T-helper 1 cell (primary cell): Measurements from ENCODE around the gene CYRIA.

Source experiments
- DNase-seq, 5 donors: peaks; one replicate each; pipeline ENCODE4 v3.0.0-alpha.2; 2012 to 2020

The CYRIA gene

DNA sequence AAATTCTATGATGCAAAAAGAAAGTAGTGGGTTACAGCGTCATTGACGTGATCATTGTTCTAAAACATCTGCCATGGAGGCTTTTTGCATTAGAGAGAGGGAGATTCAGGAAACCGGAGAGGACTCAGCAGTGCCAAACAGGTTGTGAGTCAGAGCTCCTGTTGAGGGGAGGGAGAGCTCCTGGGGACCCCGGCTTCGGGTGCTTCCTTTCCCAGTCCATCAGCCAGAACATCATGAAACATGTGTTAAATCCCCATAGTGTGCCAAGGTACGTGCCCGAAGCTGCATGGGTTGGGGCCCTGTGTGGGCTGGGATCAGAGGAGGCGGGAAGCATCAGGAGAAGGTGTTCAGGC is 791 bp upstream of the CYRIA start:
- no peak for DNase-seq

DNA sequence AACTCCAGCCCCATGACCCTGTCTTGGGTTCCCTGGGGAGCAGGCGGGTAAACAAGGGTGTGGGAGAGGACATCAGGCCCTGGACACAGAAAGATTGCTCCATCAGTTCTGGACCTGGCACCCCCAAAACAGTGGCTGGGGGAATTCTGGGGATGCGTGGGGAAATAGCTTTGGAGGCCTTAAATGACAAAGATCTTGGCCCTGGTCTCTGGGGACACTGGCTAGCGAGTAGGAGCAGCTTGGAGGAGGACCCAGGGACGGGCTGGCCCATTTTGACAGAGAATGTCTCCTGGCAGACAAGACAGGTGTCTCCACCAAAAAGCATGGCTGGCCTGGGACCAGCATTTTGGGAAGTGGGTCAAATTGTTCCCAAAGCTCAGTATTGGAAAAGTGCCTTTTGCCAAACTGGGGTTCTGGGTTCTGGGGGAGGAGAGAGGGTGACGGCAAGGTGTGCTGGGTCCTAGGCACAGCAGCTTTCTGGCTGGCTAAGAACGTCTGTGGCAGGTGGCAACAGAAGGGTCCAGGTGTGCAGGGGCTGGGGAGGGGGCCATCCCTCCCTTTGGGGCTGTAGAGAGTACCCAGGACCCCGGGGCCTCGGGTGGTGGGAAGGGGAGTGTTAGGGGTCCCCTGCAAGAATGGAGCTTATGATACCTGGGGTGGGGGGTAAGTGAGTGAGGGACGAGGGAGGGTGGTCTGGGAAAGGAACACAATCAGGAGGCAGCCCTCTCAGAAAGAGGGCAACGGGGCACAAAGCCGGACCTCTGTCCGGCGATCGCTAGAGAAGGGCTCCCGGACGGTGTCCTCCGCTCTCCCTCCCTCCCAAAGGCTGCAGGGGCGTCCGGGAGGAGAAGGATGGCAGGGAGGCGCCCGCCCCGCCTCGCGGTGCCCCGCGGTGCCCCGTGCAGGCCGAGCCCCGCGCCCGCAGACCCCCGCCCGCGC is 556 bp downstream of the CYRIA start:
- no peak for DNase-seq

DNA sequence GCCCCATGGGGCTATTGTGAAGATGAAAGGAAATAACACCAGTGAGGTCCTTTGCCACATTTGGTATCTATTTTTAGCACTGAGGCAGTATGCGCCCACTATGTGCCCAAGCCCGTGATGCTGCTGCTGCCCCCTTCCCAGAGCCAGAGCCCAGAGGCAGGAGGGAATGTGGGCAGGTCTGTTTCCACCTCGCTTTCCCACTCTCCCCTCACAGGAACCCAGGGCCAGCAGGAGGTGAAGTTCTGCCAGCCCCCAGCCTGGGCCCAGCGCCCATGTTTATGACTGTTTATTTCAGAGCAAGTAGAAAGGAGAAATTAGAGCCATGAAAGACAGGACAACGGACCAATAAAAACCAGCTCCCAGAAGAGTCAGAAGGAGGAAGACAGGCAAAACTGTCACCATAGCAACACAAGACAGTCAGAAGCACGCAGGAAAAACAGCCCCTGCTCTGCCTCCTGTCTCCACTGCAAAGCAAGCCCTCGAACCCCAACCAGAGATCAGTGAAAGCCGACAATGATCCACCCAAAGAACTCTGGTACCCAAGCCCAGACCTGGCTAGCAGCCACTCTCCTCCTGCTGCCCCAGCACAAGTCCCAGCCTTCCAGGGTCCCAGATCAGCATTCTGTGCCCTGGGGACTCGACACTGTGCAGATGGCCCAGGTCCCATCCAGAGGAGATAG is 1.4 kb downstream of the CYRIA start:
- no peak for DNase-seq

DNA sequence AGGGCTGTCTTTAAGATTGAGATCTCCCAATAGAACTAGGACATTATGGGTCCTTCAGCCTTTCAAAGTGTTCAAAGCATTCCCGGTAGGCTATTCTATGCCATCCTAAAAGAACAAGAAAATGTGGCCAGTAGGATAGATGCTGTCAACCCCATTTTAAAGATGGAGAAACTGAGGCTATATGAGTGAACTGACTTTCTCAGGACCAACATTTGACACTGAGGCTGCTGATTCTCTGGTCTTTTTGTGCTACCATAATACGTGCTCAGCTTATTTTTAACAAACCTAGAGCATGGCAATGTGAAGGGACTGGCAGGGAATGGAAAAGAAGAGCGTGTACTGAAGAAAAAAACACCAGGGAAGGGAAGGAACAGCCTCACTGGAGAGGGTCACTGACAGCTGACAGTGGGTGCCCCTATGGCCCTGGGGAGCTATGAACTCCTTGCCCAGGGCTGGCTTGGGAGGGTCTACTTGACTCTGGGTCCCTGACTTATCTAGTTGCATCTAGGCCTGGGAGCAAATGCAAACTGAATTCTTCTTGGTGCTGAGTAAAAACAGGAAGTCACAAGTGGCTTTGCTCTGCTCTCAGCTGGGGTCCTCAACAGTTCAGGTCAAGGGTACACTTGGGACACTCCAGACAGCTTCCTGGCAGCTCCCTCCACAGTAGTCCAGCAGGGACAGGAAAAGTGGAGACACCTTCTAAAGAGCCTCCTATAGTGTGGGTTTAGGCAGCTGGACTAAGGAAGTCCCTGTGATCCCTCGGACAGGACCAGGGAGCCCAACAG is 2.3 kb downstream of the CYRIA start:
- no peak for DNase-seq

DNA sequence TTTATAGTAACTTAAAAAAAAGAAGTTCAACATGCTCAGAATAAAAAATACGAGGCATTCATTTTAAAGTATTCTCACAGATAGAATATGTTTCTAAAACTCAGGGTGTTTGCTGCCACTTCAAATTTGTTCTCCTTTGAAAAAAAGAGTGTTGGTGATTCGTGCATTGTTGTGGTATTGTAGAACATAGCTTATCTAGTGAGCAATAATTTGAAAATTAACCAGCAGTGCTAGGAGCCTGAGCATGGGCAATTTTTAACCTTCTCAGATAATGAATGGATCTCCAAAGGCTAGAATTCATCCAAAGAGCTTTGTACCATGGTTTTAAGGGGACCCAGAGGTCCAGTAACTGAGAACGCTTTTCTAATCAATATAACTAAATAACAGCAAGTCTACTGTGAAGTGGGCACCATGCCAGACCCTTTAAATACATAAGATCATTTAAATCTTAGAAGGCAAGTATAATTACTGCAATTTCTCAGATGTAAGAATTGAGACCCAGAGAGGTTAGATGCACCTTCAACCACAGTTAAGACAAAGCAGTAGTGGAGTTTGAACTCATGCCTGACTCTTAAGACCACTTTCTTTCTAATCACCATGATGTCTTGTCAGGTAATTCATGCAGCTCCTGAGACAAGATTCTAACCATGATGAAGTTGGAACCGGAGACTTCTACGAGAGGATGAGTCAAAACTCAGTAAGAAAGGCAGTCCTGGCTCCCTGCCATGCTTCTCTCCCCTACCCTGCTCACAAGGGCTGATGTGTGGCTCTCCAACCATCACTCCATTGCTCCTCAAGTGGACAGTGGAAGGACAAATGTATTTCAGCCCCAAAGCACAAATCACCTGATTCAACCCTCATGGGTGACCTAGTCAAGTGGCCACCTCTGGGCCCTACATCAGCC is 3.4 kb downstream of the CYRIA start:
- DNase-seq: no peak

DNA sequence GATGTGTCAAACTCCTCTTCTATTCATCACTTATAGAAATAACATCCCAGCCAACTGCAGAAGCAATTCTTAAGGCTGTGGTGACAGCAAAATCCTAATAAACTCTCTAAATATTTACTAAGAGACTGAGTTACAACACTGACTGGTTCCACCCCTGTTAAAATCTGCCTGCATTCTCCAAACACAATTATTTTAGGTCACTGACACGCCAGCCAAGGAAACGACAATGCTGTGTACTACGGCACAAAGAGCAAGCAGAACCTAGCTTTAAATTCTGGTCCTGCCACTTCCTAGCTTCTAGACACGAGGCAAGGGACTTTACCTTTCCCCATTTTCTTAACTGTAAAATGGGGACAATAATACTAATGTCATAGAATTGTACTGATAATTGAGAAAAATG is 4.1 kb downstream of the CYRIA start:
- DNase-seq: no peak

DNA sequence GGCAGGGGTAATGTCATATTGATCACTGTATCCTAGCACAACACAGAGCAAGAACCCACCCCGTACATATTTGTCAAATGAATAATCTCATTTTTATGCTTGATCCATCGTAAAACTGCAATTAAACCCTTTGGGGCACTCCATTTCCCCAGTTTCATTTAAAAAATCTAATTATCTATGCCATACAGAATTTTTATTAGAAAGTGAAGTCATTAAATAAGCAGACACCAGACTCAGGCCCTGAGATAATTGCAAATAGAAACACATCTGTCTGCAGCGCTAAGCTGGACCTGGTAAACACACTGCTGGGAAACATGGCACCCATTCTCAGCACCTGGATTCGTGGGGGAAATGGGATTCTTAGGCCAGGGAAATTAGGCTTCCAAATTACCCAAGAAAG is 5.1 kb downstream of the CYRIA start:
- DNase-seq: no peak

DNA sequence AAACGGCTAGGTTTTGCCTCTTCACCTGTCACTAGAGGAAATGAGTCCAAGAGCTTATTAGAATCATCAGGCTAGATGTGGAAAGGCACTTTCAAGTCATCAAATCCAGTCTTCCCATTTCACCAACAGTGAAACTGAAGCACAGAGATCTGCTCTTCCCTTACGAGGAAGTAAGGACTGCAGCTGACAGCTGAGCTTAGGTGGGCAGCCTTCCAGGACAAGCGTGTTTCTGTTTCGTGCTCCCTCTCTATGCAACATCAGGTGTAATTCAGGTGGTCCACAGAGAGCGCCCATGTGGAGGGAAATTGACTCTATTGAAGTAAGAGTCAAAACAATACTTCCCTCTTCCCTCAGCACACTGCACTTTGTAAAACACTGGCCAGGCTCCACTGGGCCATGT is 5.5 kb downstream of the CYRIA start:
- DNase-seq: no peak

DNA sequence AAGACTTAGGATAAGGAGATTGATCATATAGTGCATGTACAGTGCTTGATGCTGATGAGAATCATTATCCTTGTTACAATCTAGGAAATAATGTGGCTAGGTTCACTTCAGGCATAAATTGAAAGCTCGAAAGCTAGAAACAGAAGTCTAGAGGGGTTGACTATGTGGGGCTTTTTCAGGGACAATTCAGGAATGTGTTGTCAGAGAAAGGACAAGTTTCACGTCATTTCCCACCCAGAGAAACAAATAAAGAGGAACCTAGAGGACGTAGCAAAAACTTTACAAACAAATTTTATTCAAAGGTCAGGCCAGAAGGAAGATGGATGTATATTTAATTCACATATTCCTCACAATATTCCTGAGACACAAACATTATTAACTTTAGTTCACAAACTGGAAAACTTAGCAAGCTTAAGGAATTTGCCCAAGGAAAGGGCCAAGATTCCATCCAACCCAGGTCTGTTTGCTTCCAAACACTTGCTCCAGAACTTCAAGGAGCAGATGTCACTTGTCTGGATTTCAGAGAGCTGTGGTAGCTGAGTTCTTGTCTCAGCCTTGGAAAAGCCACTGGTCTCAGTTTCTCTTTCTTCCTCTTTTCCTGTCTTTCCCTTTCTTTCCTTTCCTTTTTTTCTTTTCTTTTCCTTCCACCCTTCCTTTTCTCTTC is 7.4 kb downstream of the CYRIA start:
- DNase-seq: no peak

DNA sequence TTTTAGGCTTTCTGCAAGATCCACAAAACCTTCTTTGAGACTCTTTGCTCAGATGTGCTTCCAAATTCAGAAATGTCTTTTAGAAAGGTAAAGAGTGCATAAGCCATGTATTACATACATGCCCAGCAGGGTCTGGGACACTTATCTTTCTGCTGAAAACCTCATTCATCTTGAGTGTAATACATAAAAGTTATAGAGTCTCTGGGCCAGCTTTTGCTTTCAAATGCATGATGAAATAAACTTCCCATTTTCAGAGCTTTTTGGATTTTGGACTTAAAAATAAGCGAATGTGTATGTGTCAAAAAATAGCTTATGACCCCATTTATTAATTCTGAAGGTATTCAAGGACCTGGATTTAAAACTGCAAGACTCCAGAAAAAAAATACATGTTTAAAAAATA is 8.0 kb downstream of the CYRIA start:
- DNase-seq: no peak

DNA sequence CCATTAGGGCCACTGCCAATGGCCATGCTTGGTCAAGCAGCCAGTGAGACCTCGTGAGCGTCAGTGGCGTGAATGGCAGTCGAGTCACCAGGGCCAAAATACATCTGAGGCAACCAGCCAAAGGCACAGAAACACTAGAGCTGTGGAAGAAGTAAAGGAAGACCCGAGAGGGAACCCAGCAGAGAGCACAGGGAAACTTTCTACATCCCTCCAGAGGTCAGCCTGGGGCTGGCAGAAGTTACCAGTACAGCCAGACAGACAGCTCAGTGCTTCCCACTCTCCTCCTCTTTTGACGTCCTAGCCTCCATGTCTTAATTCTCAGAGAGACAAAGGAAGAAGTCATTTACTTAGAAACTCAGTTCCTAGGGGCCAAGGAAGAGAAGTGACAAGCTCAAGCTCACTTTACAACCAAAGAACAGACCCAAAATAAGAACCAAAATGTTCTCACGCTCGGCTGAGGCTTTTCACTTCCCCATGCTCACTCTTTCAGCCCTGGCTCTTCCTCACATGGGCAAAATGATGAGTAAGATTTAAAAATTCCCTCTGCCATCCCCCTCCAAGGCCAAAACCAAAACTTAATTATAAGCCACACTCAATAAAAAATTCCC is 8.7 kb downstream of the CYRIA start:
- DNase-seq: no peak

DNA sequence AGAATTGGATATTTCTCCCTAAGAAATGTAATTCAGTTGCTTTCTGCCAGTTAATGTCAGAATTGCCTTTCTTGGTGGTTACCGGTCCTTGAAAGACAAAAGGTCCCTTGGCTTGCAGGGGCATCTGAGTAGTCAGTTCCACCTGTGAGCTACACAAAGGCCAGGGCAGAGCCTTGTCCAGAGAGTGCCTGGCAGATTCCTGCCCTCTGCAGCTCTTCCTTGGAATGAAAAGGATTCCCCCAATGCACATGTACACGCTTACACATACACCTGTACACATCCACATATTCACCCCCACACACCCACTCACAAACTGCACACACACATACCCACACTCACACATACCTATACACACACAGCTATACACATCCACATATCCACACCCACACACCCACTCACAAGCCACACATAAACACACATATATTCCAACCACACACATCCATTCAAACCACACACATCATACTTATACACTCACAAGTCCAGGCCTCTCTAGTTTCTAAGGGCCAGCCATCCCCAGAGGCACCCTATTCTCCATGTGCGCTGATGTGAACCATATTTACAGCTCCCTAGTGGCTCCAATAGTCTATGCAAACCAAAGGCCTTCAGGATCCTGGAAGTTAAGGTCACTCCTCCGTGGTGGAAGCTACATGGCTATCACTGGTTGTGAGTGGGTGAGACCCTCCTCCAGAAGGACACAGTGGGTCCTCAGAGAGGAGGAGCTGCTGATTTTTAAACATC is 9.6 kb downstream of the CYRIA start:
- no peak for DNase-seq

DNA sequence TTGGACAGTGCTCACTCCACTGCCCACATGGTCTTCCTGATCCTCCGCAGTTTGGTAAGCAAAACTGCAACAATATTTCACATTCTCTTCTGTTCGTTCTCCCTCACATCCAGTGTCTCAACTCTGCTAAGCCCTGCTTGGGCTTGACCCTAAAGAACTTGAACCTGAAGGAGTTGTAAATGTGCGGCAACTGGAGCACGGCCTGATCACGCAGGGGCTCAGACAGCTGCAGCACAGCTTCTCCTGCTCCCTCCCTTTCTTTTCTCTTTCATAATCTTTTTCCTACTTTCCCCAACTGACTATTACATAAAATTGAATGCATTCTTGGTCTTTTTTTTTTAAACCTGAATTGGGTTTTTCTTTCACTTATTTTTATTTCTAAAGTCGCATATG is 10.2 kb downstream of the CYRIA start:
- no peak for DNase-seq

DNA sequence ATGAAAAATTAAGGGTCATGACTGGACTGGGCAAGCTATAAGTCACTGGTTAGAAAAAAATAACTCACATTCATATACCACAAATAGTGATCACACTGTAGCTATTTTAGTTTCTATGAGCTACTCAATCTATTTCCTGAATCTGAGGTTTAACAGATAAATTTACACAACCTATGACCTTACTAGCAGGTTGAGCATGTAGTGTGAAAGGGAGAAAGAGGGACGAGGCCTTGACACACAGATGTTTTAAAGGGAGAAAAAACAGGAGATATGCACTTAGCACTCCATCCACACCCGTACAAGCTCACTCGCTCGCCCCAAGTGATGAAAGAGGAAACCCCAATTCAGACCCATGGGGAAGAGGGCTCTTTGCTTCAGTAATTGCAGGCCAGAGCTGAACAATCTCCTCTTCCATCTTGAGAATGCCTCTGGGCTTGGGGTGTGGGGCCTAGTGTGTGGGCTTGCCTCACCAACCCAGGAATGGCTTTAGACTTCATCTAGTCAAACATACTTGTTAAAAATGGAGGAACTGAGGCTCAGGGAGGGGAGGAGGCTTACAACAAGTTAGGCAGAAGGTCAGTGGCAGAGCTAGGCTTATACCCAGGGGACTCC is 10.7 kb downstream of the CYRIA start:
- DNase-seq: no peak

DNA sequence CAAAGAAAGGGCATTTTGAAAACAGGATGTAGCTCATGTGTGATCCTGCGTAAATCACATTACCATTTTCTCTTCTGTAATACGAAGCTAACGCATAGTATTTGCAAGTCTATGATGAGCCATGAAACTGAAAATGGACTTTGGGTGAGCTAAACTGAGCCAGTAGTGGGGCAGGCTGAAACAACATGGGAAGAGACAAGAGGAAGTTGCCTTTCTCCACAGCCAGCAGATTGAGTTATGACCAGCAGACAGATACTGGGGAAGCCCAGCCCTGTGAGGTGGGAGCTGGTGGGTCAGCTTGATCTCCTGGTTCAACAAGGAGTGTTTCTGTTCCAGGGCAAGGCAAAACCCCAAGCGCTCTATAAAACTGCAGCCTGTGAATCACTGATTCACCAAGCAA is 11.8 kb downstream of the CYRIA start:
- no peak for DNase-seq

DNA sequence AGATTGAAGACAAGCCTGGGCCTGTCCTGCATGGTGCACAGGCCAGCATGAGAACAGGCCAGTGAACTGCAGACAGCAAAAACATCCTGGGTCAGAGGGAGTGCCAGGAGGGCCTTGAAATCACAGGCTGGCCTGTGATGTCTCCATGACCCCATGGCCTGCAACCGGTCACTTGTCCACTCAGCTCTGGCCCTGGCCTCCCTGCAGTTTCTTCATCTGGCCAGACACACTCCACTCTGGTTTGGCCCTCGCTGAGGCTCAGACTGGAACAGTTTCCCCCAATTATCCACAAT is 12.6 kb downstream of the CYRIA start:
- DNase-seq: no peak

DNA sequence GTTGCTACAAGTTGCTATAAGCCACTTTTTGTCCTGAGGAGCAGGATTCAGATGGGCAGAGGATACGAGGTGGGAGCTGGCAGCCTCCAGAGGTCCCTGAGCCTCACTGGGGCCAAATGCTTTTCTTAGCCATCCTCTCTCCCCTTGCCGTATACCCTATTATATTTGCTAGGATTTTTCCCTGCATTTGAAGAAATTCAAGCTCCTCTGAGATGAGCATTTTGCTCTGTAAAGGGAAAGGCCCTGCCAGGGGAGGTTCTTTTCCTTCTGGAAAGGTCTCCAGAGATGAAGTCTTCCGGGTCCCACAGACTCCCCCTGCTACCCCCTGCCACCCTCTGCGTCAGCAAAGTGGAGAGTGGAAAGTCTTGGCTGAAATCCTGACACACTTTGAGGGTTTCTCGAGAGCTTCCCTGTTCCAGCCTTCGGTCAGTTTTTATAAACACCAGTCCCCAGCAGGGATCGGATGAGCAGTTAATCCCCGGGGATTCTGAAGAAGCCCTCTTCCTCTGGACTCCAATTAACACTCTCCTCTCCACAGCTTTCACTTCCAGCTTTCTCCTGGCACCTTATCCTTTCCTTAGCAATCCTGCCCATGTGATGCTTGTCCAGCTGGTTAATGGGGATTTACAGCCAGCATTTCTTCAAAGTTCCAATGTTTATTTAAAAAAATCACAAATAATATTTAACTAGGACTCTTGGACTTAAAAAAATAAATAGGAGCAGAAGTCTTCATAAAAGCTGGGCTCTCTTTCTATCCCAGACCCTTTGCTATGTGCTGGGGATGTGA is 13.1 kb downstream of the CYRIA start:
- no peak for DNase-seq

DNA sequence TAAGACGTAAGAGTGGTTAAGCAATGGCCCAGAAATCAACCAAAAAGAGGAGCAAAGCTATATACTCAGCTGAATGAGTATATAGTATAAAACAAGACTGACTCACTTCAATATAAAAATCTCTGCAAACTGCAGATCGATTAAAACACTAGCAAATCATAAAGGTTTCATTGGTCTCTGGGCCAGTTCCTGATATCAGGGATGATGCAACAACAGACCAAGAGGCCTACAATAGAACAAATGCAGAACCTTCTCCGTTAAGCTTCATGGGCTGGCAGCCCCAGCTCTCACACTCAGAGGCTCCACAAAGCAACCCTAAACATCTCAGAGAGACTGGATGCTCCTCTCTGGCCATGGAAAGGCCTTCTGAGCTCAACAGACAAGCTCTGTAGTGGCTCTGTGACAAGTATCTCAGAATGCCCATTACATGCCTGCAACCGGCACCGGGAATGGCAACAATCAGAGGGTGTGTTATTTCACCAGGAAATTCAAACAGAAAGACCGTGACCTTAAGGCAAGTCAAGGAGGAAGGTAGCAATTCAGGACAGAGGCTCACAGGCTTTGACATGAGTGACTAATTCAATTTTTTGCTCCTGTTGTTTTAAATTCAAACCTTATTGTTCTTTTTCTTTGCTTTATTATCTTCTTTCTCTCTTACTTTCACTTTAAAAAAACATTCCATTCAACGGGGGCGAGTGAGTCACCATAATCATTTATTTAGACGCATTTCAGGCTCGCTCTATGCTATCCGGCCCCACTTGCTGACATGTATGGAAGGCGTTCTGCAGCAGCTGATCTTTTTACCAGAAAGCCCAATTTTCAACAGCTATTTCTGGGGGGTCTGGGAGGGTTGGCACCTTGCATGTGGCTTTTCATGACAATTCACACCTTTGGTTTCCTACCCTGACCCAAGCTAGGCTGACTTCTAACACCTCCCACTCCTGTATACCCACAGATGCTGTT is 15.1 kb downstream of the CYRIA start:
- DNase-seq: no peak
